ENCODE results near the gene LRP1B.

DNA sequence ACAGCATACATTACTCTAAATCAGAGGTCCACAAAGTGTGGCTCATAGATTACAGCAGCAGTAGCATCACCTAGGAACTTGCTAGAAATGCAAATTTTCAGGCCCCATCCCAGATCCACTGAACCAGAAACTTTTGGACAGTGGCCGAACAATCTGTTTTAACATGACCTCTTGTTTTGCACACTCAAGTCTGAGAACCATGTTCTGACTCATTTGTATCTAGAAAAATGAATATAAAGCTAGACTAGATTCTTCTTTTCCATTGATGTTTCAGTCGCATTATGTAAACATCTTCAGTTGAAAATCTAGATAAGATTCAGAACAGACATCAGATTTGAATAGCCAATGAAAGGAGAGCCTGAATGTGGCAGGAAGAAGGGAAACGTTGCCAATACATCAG is 608.8 kb downstream of the LRP1B start:
- TF ChIP-seq CTCF (IDR thresholded peaks at IDR 0.05) (no peak), POLR2A (IDR thresholded peaks at IDR 0.05) (no peak), EP300 (IDR thresholded peaks at IDR 0.05) (no peak)

Measured in tibial nerve (tissue), 4 donors.